Testis (tissue), 3 donors: ENCODE results near the gene ARMC2. TPM values are rescaled to one million over a fixed set of nuclear protein-coding genes. Genes with fewer than 3 reads are reported as not detected.

Experiments
- DNase-seq: peaks from one replicate; pipeline ENCODE4 v3.0.0-alpha.2; 2019
- H3K27ac ChIP-seq, 2 donors: fragments of 200-600 bp; sonication (generic); one replicate each; pipeline ENCODE4 v1.5.1; 2019
- H3K27me3 ChIP-seq: fragments of 200-600 bp; sonication (generic); one replicate; pipeline ENCODE4 v1.5.1; 2019
- H3K36me3 ChIP-seq: fragments of 200-600 bp; sonication (generic); one replicate; pipeline ENCODE4 v1.5.1; 2017; ENCODE audit warnings: low read depth; ENCODE audit errors: missing control alignments
- H3K4me1 ChIP-seq: fragments of 200-600 bp; sonication (generic); one replicate; pipeline ENCODE4 v1.5.1; 2019
- H3K4me3 ChIP-seq, 2 donors: fragments of 200-600 bp; sonication (generic); one replicate each; pipeline ENCODE4 v1.5.1; 2017 to 2019
- H3K9me3 ChIP-seq: fragments of 200-600 bp; sonication (generic); one replicate; pipeline ENCODE4 v1.5.1; 2017
- POLR2A ChIP-seq: fragments of 450-650 bp; IDR thresholded peaks from one replicate; pipeline ENCODE4 v1.6.1; 2017; ENCODE audit warnings: antibody characterized with exemption, mild to moderate bottlenecking, moderate library complexity
- WGBS, 2 donors: methylation state at CpG; one replicate each; pipeline ENCODE4 v1.1.5; 2018; 5-methylcytosine and 5-hydroxymethylcytosine counted together
- intact Hi-C: fragments of 100-400 bp; cut with DNase I; formaldehyde crosslinking; loops from one replicate; pipeline ENCODE4 v1.15.1; 2023; ENCODE audit warnings: low total_unique reads
- polyA plus RNA-seq: library from polyadenylated mRNA; stranded (reverse); fragments of 350-450 nt; fragmentation: Illumina TruSeq; extraction: RNeasy Lipid Tissue Mini Kit (QIAGEN cat#74804); gene quantifications from one replicate; pipeline ENCODE4 v1.2.3, GENCODE V29; 2014; ENCODE audit warnings: low read depth, low replicate concordance; ENCODE audit not compliant: insufficient read depth
- total RNA-seq, 2 donors: library from RNA; depleted of rRNA; stranded (reverse); fragments of >200 nt; gene quantifications; one replicate each; pipeline ENCODE4 v1.2.3, GENCODE V29; 2016
- TF ChIP-seq, protein P1 (sequence below), 3 experiments: fragments of 450-650 bp in 2 of 3; fragments of 200-600 bp in 1 of 3; sonication (generic) in 1 of 3; IDR thresholded peaks; one replicate each; pipeline ENCODE4 v1.5.1; 2016 to 2019; ENCODE audit warnings: antibody characterized with exemption in 3 of 3, mild to moderate bottlenecking in 2 of 3, moderate library complexity in 1 of 3

Gene ARMC2
- total and polyA plus RNA-seq, 3 donors from 2014 or later, result 24.0 to 78.6 (median 51.4) TPM

DNA sequence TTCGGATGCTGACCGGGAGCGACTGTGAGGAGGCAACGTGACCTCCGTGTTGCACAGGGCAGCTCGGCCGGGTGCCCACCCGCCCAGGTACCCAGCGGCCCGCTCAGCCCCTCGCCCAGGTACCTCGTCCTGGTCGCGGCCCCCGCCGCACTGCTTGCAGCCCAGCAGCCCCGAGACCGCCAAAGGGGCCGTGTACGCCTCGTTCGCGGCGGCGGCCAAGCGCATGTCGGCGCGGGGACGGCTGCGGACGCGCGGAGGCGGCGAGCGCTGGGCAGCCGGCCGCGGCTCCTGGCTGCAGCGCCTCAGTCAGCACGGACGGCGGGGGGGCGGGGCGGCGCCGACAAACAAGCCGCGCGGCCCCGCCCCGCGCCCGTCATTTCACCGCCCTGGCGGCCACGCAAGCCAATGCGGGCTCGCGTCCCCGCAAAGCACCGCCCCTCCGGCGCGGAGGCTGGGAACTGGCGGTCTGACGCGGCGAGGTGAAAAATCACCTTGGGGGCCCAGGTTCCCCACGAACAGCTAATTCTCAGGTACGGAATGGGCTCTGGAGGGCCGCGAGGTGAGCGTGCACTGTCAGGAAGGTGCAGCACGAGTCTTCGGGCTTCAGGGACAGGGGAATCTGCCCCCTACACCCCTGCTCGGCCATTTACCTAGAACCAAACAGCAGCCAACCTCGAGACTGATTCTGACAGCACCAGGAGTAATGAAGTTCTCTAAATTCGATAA, 161.2 kb downstream of the ARMC2 start:
- TF ChIP-seq, protein P1, sequence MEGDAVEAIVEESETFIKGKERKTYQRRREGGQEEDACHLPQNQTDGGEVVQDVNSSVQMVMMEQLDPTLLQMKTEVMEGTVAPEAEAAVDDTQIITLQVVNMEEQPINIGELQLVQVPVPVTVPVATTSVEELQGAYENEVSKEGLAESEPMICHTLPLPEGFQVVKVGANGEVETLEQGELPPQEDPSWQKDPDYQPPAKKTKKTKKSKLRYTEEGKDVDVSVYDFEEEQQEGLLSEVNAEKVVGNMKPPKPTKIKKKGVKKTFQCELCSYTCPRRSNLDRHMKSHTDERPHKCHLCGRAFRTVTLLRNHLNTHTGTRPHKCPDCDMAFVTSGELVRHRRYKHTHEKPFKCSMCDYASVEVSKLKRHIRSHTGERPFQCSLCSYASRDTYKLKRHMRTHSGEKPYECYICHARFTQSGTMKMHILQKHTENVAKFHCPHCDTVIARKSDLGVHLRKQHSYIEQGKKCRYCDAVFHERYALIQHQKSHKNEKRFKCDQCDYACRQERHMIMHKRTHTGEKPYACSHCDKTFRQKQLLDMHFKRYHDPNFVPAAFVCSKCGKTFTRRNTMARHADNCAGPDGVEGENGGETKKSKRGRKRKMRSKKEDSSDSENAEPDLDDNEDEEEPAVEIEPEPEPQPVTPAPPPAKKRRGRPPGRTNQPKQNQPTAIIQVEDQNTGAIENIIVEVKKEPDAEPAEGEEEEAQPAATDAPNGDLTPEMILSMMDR (IDR thresholded peaks at IDR 0.05), result peak in 2 of 3 experiments; percentile 70 to 74
- TF ChIP-seq POLR2A, result peak; percentile 79
- Histone ChIP-seq H3K27ac (peak overlapping the region; percentile 94 to 97), H3K36me3 (no peaks in the 10 kb centered on the region), H3K4me3 (peak overlapping the region; percentile 89 to 90), H3K27me3 (no peaks in the 10 kb centered on the region), H3K9me3 (no peaks in the 10 kb centered on the region), H3K4me1 (peaks cover 42% of the 10 kb centered on the region)
- DNase-seq, result peak; percentile 97
- 0% methylated on average over 4 to 75 of the region's 80 CpGs for WGBS, 2 donors
- intact Hi-C loops, result no loop called here

- peak overlapping the region; percentile 94 to 97 for H3K27ac ChIP-seq
- H3K9me3 ChIP-seq, result no peaks in the 10 kb centered on the region
- H3K36me3 ChIP-seq, result no peaks in the 10 kb centered on the region
- no peaks in the 10 kb centered on the region for H3K27me3 ChIP-seq
- no peak for DNase-seq
- no peak for TF ChIP-seq POLR2A
- TF ChIP-seq, protein P1 (IDR thresholded peaks at IDR 0.05), result no peak
- intact Hi-C loops, result no loop called here
- H3K4me3 ChIP-seq, result peak overlapping the region; percentile 89 to 90
- WGBS, 2 donors, result 7% methylated on average over 10 of the region's 10 CpGs
- H3K4me1 ChIP-seq, result peaks cover 42% of the 10 kb centered on the region
Observed at GRCh38 chr6:109009962-109010704, 161.9 kb downstream of the ARMC2 start.

DNA sequence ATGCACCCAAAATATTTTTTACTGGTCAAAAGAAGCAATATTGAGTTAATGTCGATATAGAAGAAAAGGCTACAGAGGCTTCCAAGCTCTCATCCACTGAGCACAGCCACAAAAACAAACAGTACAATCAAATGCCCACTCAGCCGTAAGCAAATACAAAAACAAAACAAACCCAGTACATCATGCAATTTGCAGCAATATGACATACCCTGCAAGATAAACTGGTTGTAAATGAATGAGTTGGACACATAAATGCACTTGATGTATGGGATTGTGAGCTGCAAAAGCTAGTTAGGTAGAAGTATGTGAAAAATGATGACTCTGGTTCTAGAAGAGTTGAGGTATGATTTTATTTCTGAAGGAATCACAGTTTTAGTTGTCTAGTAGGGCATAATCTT, 162.5 kb downstream of the ARMC2 start:
- peak overlapping the region in 1 of 2 donors; percentile 90 for H3K4me3 ChIP-seq
- peaks cover 45% of the 10 kb centered on the region for H3K4me1 ChIP-seq

GRCh38 chr6:109013656-109014305, 165.6 kb downstream of the ARMC2 start:
- WGBS, 2 donors, result 18 to 32% methylated on average over 2 of the region's 2 CpGs
- no peak overlapping the region for H3K4me3 ChIP-seq
- DNase-seq, result no peak
- H3K27ac ChIP-seq, result peak overlapping the region; percentile 77 to 84
- H3K4me1 ChIP-seq, result peaks cover 47% of the 10 kb centered on the region
- H3K9me3 ChIP-seq, result no peaks in the 10 kb centered on the region
- intact Hi-C loops, result no loop called here
- no peaks in the 10 kb centered on the region for H3K36me3 ChIP-seq
- H3K27me3 ChIP-seq, result no peaks in the 10 kb centered on the region
- TF ChIP-seq, protein P1 (IDR thresholded peaks at IDR 0.05), result no peak
- TF ChIP-seq POLR2A, result no peak

More for the DNA sequence above, 162.5 kb downstream of the ARMC2 start:
- no peak for DNase-seq
- 15 to 25% methylated on average over 2 of the region's 2 CpGs for whole genome bisulfite sequencing, 2 donors
- no peaks in the 10 kb centered on the region for H3K36me3 ChIP-seq
- H3K27ac ChIP-seq, result peak overlapping the region; percentile 94 to 97
- no peaks in the 10 kb centered on the region for H3K9me3 ChIP-seq
- intact Hi-C loops, result no loop called here
- no peaks in the 10 kb centered on the region for H3K27me3 ChIP-seq
- no peak for TF ChIP-seq POLR2A
- TF ChIP-seq, protein P1 (IDR thresholded peaks at IDR 0.05), result no peak
